Keratinocyte (primary cell): ENCODE measurements around the gene PPP2R5C. TPM values are rescaled to one million over a fixed set of nuclear protein-coding genes. Genes with fewer than 3 reads are reported as not detected.

Experiments used
- DNase-seq: peaks from one replicate; pipeline ENCODE4 v3.0.0-alpha.2; 2011; ENCODE audit warnings: low read depth, missing footprints, low spot score
- FAIRE-seq: peaks from 2 replicates; lab custom pipeline; 2011; peaks lifted over from hg19 to GRCh38; lab: Jason Lieb, UNC
- H2AFZ ChIP-seq: 2 replicates; pipeline ENCODE4 v1.6.0; 2012; ENCODE audit warnings: low read length, control low read depth, inconsistent platforms; ENCODE audit not compliant: control insufficient read depth
- H3K27ac ChIP-seq: 2 replicates; pipeline ENCODE4 v1.5.1; 2011; ENCODE audit warnings: low read length; ENCODE audit not compliant: control insufficient read depth, insufficient read depth
- H3K27me3 ChIP-seq: 3 replicates; pipeline ENCODE4 v1.6.0; 2011; ENCODE audit warnings: low read length; ENCODE audit not compliant: control insufficient read depth, insufficient read depth; ENCODE audit errors: extremely low read depth
- H3K36me3 ChIP-seq, 2 experiments: 2 replicates in 1 of 2; 3 replicates in 1 of 2; pipeline ENCODE4 v1.5.1; 2011; ENCODE audit warnings: low read length in 2 of 2, mild to moderate bottlenecking in 1 of 2; ENCODE audit not compliant: control insufficient read depth in 2 of 2, insufficient read depth in 2 of 2; ENCODE audit errors: extremely low read depth in 1 of 2
- H3K4me1 ChIP-seq: 3 replicates; pipeline ENCODE4 v1.5.1; 2011; ENCODE audit warnings: low read length; ENCODE audit not compliant: control insufficient read depth, insufficient read depth; ENCODE audit errors: extremely low read depth
- H3K4me2 ChIP-seq: 3 replicates; pipeline ENCODE4 v1.6.0; 2011; ENCODE audit warnings: low read depth, low read length; ENCODE audit not compliant: control insufficient read depth, insufficient read depth; ENCODE audit errors: extremely low read depth
- H3K4me3 ChIP-seq, 3 experiments: fragments of 200-600 bp in 1 of 3; sonication (generic) in 1 of 3; 2 replicates in 2 of 3; 3 replicates in 1 of 3; pipeline ENCODE4 v1.5.1; 2011 to 2016; ENCODE audit warnings: low read length in 3 of 3, mild to moderate bottlenecking in 3 of 3, control low read depth in 2 of 3, inconsistent platforms in 1 of 3, low read depth in 1 of 3, mixed read lengths in 1 of 3, mixed run types in 1 of 3, moderate library complexity in 1 of 3; ENCODE audit not compliant: control insufficient read depth in 2 of 3, insufficient read depth in 2 of 3; ENCODE audit errors: extremely low read depth in 1 of 3
- H3K79me2 ChIP-seq: 2 replicates; pipeline ENCODE4 v1.6.0; 2012; ENCODE audit warnings: low read length; ENCODE audit not compliant: control insufficient read depth, insufficient read depth
- H3K9ac ChIP-seq: 3 replicates; pipeline ENCODE4 v1.6.0; 2011; ENCODE audit warnings: low read length; ENCODE audit not compliant: control insufficient read depth, insufficient read depth; ENCODE audit errors: extremely low read depth
- H3K9me1 ChIP-seq: 3 replicates; pipeline ENCODE4 v1.6.0; 2011; ENCODE audit warnings: low read length; ENCODE audit not compliant: control insufficient read depth, insufficient read depth; ENCODE audit errors: extremely low read depth
- H3K9me3 ChIP-seq: 2 replicates; pipeline ENCODE4 v1.5.1; 2012; ENCODE audit warnings: low read depth, low read length; ENCODE audit not compliant: control insufficient read depth
- H4K20me1 ChIP-seq: 3 replicates; pipeline ENCODE4 v1.6.0; 2011; ENCODE audit warnings: low read length; ENCODE audit not compliant: control insufficient read depth, insufficient read depth; ENCODE audit errors: extremely low read depth
- CTCF ChIP-seq, 3 experiments: IDR thresholded peaks in 1 of 3; conservative IDR thresholded peaks in 1 of 3; optimal IDR thresholded peaks in 1 of 3; 2 replicates in 2 of 3; 3 replicates in 1 of 3; pipeline versions ENCODE3 to v1.5.1; 2011; ENCODE audit warnings: low read length in 3 of 3, mild to moderate bottlenecking in 3 of 3, moderate library complexity in 2 of 3, control low read depth in 1 of 3, inconsistent platforms in 1 of 3; ENCODE audit not compliant: insufficient read depth in 2 of 3; ENCODE audit errors: extremely low read depth in 1 of 3
- EZH2 ChIP-seq: IDR thresholded peaks from one replicate; pipeline ENCODE4 v1.6.1; 2012; ENCODE audit warnings: inconsistent platforms, mild to moderate bottlenecking, low read length, moderate library complexity
- dilution Hi-C: fragments of 300-500 bp; cut with MboI; formaldehyde crosslinking; loops from one replicate; pipeline ENCODE4 v1.7.0; 2020; ENCODE audit warnings: low sequenced_read_pairs; ENCODE audit not compliant: extremely low pct_ligation_motif_present
- polyA plus RNA-seq, 5 experiments: library from polyadenylated mRNA; depleted of rRNA in 3 of 5; stranded (reverse) in 3 of 5; stranded (forward) in 1 of 5; unstranded in 1 of 5; fragments of >200 nt; gene quantifications; 1 replicate in 1 of 5; 2 replicates in 3 of 5; 3 replicates in 1 of 5; pipeline versions ENCODE4 v1.2.1 to v1.2.3, GENCODE V29; 2011 to 2012; ENCODE audit warnings: missing spikeins in 2 of 5, low read depth in 1 of 5, low replicate concordance in 1 of 5

PPP2R5C gene
- polyA plus RNA-seq, 1 donor (not counting 4 experiments of a cell fraction or from before 2014, with no cell fraction given) = 105 TPM

GRCh38 chr14:101780887-101781239 lies 19.4 kb downstream of the PPP2R5C start:
- no peaks in the 10 kb centered on the region for H3K79me2 ChIP-seq
- H3K4me3 ChIP-seq = peak overlapping the region in 1 of 3 experiments; percentile 15
- H3K27ac ChIP-seq = no peak overlapping the region
- no peaks in the 10 kb centered on the region for H3K4me1 ChIP-seq
- TF ChIP-seq CTCF (optimal IDR thresholded peaks at IDR 0.05 in 1 of 3, IDR thresholded peaks at IDR 0.05 in 1 of 3, conservative IDR thresholded peaks at IDR 0.05 in 1 of 3; ENCODE audit: extremely low read depth in 1 of 3, insufficient read depth in 2 of 3, low read length in 3 of 3) (no peak), EZH2 (peak; percentile 86)
- peaks cover 15% of the 10 kb centered on the region for H3K27me3 ChIP-seq
- no peaks in the 10 kb centered on the region for H4K20me1 ChIP-seq
- no peak for DNase-seq
- no peak overlapping the region for H3K4me2 ChIP-seq
- H3K36me3 ChIP-seq = peaks cover 0 to 3% of the 10 kb centered on the region in 2 experiments
- H3K9me1 ChIP-seq = no peaks in the 10 kb centered on the region
- dilution Hi-C loops = no loop called here
- no peaks in the 10 kb centered on the region for H3K9me3 ChIP-seq
- FAIRE-seq = no peak
- H2AFZ ChIP-seq = no peak overlapping the region
- H3K9ac ChIP-seq = no peak overlapping the region

- TF ChIP-seq EZH2 = no peak
- no peak for TF ChIP-seq CTCF (optimal IDR thresholded peaks at IDR 0.05 in 1 of 3, IDR thresholded peaks at IDR 0.05 in 1 of 3, conservative IDR thresholded peaks at IDR 0.05 in 1 of 3; ENCODE audit: extremely low read depth in 1 of 3, insufficient read depth in 2 of 3, low read length in 3 of 3)
- H3K36me3 ChIP-seq = peaks cover 0 to 3% of the 10 kb centered on the region in 2 experiments
- peak overlapping the region; percentile 58 for H3K4me2 ChIP-seq
- H3K79me2 ChIP-seq = no peaks in the 10 kb centered on the region
- H3K9me3 ChIP-seq = no peaks in the 10 kb centered on the region
- dilution Hi-C loops = no loop called here
- H3K27me3 ChIP-seq = peaks cover 15% of the 10 kb centered on the region
- H3K4me1 ChIP-seq = no peaks in the 10 kb centered on the region
- DNase-seq (no peak), FAIRE-seq (no peak)
- H3K4me3 ChIP-seq = peak overlapping the region; percentile 15 to 56 (median 51)
- H3K27ac ChIP-seq = no peak overlapping the region
- H4K20me1 ChIP-seq = no peaks in the 10 kb centered on the region
- H2AFZ ChIP-seq = peak overlapping the region; percentile 41
- peak overlapping the region; percentile 12 for H3K9ac ChIP-seq
- no peaks in the 10 kb centered on the region for H3K9me1 ChIP-seq
Measured at GRCh38 chr14:101781240-101782061, 19.9 kb downstream of the PPP2R5C start.
